GM15510 (cell line): Measurements from ENCODE around the gene B4GALT7.

Source experiments
- POLR2A ChIP-seq: IDR thresholded peaks from 3 replicates; pipeline ENCODE4 v1.6.1; 2011; ENCODE audit warnings: borderline replicate concordance; ENCODE audit not compliant: insufficient read length; ENCODE audit errors: extremely low read depth

The B4GALT7 gene

GRCh38 chr5:177592010-177592834 lies 7.7 kb upstream of the B4GALT7 start, which contains the start of gene TMED9:
TSS of gene TMED9 (plus strand) at chr5:177592203. CDS start at chr5:177592215, 12 bp downstream.
- TF ChIP-seq POLR2A = peak; percentile 97

GRCh38 chr5:177592905-177593304 lies 7.0 kb upstream of the B4GALT7 start:
- no peak for TF ChIP-seq POLR2A

GRCh38 chr5:177593511-177593910 lies 6.4 kb upstream of the B4GALT7 start:
- TF ChIP-seq POLR2A = no peak

GRCh38 chr5:177594071-177594470 lies 5.9 kb upstream of the B4GALT7 start:
- TF ChIP-seq POLR2A = no peak

GRCh38 chr5:177595026-177595585 lies 4.8 kb upstream of the B4GALT7 start:
- TF ChIP-seq POLR2A = no peak

- TF ChIP-seq POLR2A = no peak
Measured at GRCh38 chr5:177595991-177596774, 3.7 kb upstream of the B4GALT7 start.

GRCh38 chr5:177596775-177597238 lies 3.1 kb upstream of the B4GALT7 start:
- no peak for TF ChIP-seq POLR2A

GRCh38 chr5:177598477-177598876 lies 1.5 kb upstream of the B4GALT7 start:
- TF ChIP-seq POLR2A = no peak

GRCh38 chr5:177600508-177601018 lies 631 bp downstream of the B4GALT7 start:
- no peak for TF ChIP-seq POLR2A

GRCh38 chr5:177601126-177601525 lies 1.2 kb downstream of the B4GALT7 start:
- no peak for TF ChIP-seq POLR2A

GRCh38 chr5:177601577-177602457 lies 1.9 kb downstream of the B4GALT7 start:
- no peak for TF ChIP-seq POLR2A

- no peak for TF ChIP-seq POLR2A
Measured at GRCh38 chr5:177602458-177602830, 2.5 kb downstream of the B4GALT7 start.

GRCh38 chr5:177603631-177604030 lies 3.7 kb downstream of the B4GALT7 start:
- TF ChIP-seq POLR2A = no peak

- no peak for TF ChIP-seq POLR2A
Measured at GRCh38 chr5:177604116-177604521, 4.2 kb downstream of the B4GALT7 start.
